IMR-90 (cell line): ENCODE results near the gene S100A1. TPM values are rescaled to one million over a fixed set of nuclear protein-coding genes. Genes with fewer than 3 reads are reported as not detected.

Experiments
- ATAC-seq: fragments of 200-7000 bp; cut with Tn5 transposase; 2 replicates; pipeline ENCODE4 v1.9.1; 2020; ENCODE audit warnings: low read depth, mild to moderate bottlenecking, moderate library complexity
- BruUV-seq: library from RNA; stranded (reverse); fragments of 400-500 nt; replicated peaks from 2 replicates; lab custom pipeline; 2021; lab: Mats Ljungman, UMichigan
- CTCF ChIA-PET: fragments of 300-600 bp; formaldehyde crosslinking; extraction: SDS; loops from one replicate; lab custom pipeline; 2021; ENCODE audit warnings: antibody characterized with exemption; lab: Yijun Ruan, JAX
- POLR2A ChIA-PET: fragments of 300-600 bp; sonication (Branson Sonifier 250); formaldehyde crosslinking; loops from one replicate; lab custom pipeline; 2022; ENCODE audit warnings: antibody characterized with exemption; ENCODE audit not compliant: unreplicated experiment; lab: Charles Lee
- DNase-seq: peaks from one replicate; pipeline ENCODE4 v3.0.0; 2013
- H2AFZ ChIP-seq: replicated peaks from 2 replicates; pipeline ENCODE3; 2013; ENCODE audit warnings: low read length, mild to moderate bottlenecking; ENCODE audit not compliant: poor library complexity
- H2AK5ac ChIP-seq: 2 replicates; pipeline ENCODE4 v1.6.1; 2013; ENCODE audit warnings: low read depth, low read length, inconsistent platforms
- H2AK9ac ChIP-seq: replicated peaks from 2 replicates; pipeline ENCODE3; 2013; ENCODE audit warnings: mild to moderate bottlenecking, low read depth, low read length, moderate library complexity; ENCODE audit not compliant: poor library complexity
- H2BK120ac ChIP-seq: 2 replicates; pipeline ENCODE4 v1.6.1; 2013; ENCODE audit warnings: low read depth, low read length, inconsistent platforms
- H2BK15ac ChIP-seq: 3 replicates; pipeline ENCODE4 v1.6.1; 2013; ENCODE audit warnings: low read depth, low read length, inconsistent platforms
- H2BK20ac ChIP-seq: 2 replicates; pipeline ENCODE4 v1.6.1; 2013; ENCODE audit warnings: low read depth, mild to moderate bottlenecking, inconsistent platforms, low read length, moderate library complexity
- H2BK5ac ChIP-seq: 2 replicates; pipeline ENCODE4 v1.6.1; 2013; ENCODE audit warnings: mild to moderate bottlenecking, low read depth, low read length, inconsistent platforms; ENCODE audit not compliant: poor library complexity, severe bottlenecking
- H3K14ac ChIP-seq: replicated peaks from 2 replicates; pipeline ENCODE4 v1.6.1; 2013; ENCODE audit warnings: low read depth, low read length, inconsistent platforms
- H3K18ac ChIP-seq: 2 replicates; pipeline ENCODE4 v1.6.1; 2013; ENCODE audit warnings: low read depth, low read length, control low read depth
- H3K23ac ChIP-seq: 2 replicates; pipeline ENCODE4 v1.6.1; 2013; ENCODE audit warnings: low read depth, low read length, inconsistent platforms
- H3K27ac ChIP-seq: 2 replicates; pipeline ENCODE4 v1.5.1; 2013; ENCODE audit warnings: mild to moderate bottlenecking, control low read depth, low read length; ENCODE audit not compliant: insufficient read depth
- H3K27me3 ChIP-seq: 2 replicates; pipeline ENCODE4 v1.6.1; 2013; ENCODE audit warnings: low read length; ENCODE audit not compliant: control insufficient read depth, insufficient read depth
- H3K36me3 ChIP-seq: 2 replicates; pipeline ENCODE4 v1.6.1; 2013; ENCODE audit warnings: low read length, mixed read lengths; ENCODE audit not compliant: control insufficient read depth, insufficient read depth
- H3K4ac ChIP-seq: 2 replicates; pipeline ENCODE4 v1.6.1; 2013; ENCODE audit warnings: low read depth, low read length, inconsistent platforms
- H3K4me1 ChIP-seq: 2 replicates; pipeline ENCODE4 v1.6.1; 2013; ENCODE audit warnings: low read length, mixed read lengths; ENCODE audit not compliant: control insufficient read depth, insufficient read depth
- H3K4me2 ChIP-seq: 2 replicates; pipeline ENCODE4 v1.6.1; 2013; ENCODE audit warnings: low read depth, mild to moderate bottlenecking, control low read depth, low read length, moderate library complexity
- H3K4me3 ChIP-seq: 2 replicates; pipeline ENCODE4 v1.5.1; 2013; ENCODE audit warnings: low read depth, mild to moderate bottlenecking, control low read depth, low read length, moderate library complexity; ENCODE audit not compliant: insufficient read depth
- H3K56ac ChIP-seq: 2 replicates; pipeline ENCODE4 v1.6.1; 2013; ENCODE audit warnings: low read length, inconsistent platforms; ENCODE audit not compliant: insufficient read depth; ENCODE audit errors: extremely low read depth
- H3K79me1 ChIP-seq, 2 experiments: 2 replicates each; pipeline ENCODE4 v1.6.1; 2013; ENCODE audit warnings: low read length in 2 of 2, inconsistent platforms in 1 of 2, low read depth in 1 of 2
- H3K9ac ChIP-seq: 2 replicates; pipeline ENCODE4 v1.6.1; 2013; ENCODE audit warnings: low read depth, low read length, control low read depth
- H3K9me1 ChIP-seq: 2 replicates; pipeline ENCODE4 v1.6.1; 2013; ENCODE audit warnings: low read length, inconsistent platforms; ENCODE audit not compliant: insufficient read depth
- H3K9me3 ChIP-seq: 2 replicates; pipeline ENCODE4 v1.6.1; 2013; ENCODE audit warnings: low read length; ENCODE audit not compliant: control insufficient read depth, insufficient read depth
- H4K20me1 ChIP-seq: 2 replicates; pipeline ENCODE4 v1.6.1; 2013; ENCODE audit warnings: low read length, inconsistent platforms; ENCODE audit not compliant: insufficient read depth
- H4K5ac ChIP-seq: 2 replicates; pipeline ENCODE4 v1.6.1; 2013; ENCODE audit warnings: mild to moderate bottlenecking, low read depth, low read length, control low read depth
- H4K8ac ChIP-seq, 2 experiments: 2 replicates each; pipeline ENCODE4 v1.6.1; 2013; ENCODE audit warnings: low read depth in 2 of 2, low read length in 2 of 2, control low read depth in 1 of 2, inconsistent platforms in 1 of 2
- H4K91ac ChIP-seq: 2 replicates; pipeline ENCODE4 v1.6.1; 2013; ENCODE audit warnings: low read depth, low read length, inconsistent platforms; ENCODE audit not compliant: insufficient read depth
- BHLHE40 ChIP-seq: fragments of 150-350 bp; IDR thresholded peaks from 2 replicates; pipeline ENCODE4 v1.6.1; 2016; ENCODE audit warnings: mild to moderate bottlenecking, low read depth, low read length
- CEBPB ChIP-seq: IDR thresholded peaks from 2 replicates; pipeline ENCODE4 v1.6.1; 2012; ENCODE audit warnings: low read depth, low read length, improper control_type of control experiment
- CHD1 ChIP-seq: IDR thresholded peaks from 2 replicates; pipeline ENCODE4 v1.6.1; 2012; ENCODE audit warnings: low read depth, low read length, improper control_type of control experiment
- FOS ChIP-seq: fragments of 150-350 bp; IDR thresholded peaks from 2 replicates; pipeline ENCODE4 v1.6.1; 2016; ENCODE audit warnings: low read depth, low read length
- MAFK ChIP-seq: IDR thresholded peaks from 2 replicates; pipeline ENCODE4 v1.6.1; 2012; ENCODE audit warnings: low read depth, low read length, improper control_type of control experiment
- MAZ ChIP-seq: IDR thresholded peaks from 2 replicates; pipeline ENCODE4 v1.6.1; 2012; ENCODE audit warnings: low read depth, mild to moderate bottlenecking, low read length, improper control_type of control experiment, moderate library complexity, borderline replicate concordance
- MXI1 ChIP-seq: IDR thresholded peaks from 2 replicates; pipeline ENCODE4 v1.6.1; 2012; ENCODE audit warnings: low read depth, mild to moderate bottlenecking, low read length, moderate library complexity, borderline replicate concordance
- NFE2L2 ChIP-seq: fragments of 150-350 bp; IDR thresholded peaks from 2 replicates; pipeline ENCODE4 v1.6.1; 2016; ENCODE audit warnings: low read depth, mild to moderate bottlenecking, low read length
- POLR2A ChIP-seq: IDR thresholded peaks from 2 replicates; pipeline ENCODE4 v1.6.1; 2012; ENCODE audit warnings: mild to moderate bottlenecking, low read depth, low read length
- RAD21 ChIP-seq: IDR thresholded peaks from 2 replicates; pipeline ENCODE4 v1.6.1; 2012; ENCODE audit warnings: low read length, improper control_type of control experiment
- RCOR1 ChIP-seq: IDR thresholded peaks from 2 replicates; pipeline ENCODE4 v1.6.1; 2012; ENCODE audit warnings: mild to moderate bottlenecking, low read length, improper control_type of control experiment; ENCODE audit not compliant: insufficient replicate concordance
- RFX5 ChIP-seq: IDR thresholded peaks from 2 replicates; pipeline ENCODE4 v1.8.0; 2012; ENCODE audit warnings: low read depth, mild to moderate bottlenecking, low read length, moderate library complexity
- SMC3 ChIP-seq: fragments of 150-350 bp; IDR thresholded peaks from 2 replicates; pipeline ENCODE4 v1.6.1; 2016; ENCODE audit warnings: low read depth, mild to moderate bottlenecking, antibody characterized with exemption, low read length, moderate library complexity
- WGBS, 2 experiments: methylation state at CpG; one replicate each; pipeline versions ENCODE4 v1.1.5 to v1.1.7; 2013; ENCODE audit warnings: missing lambda C conversion rate in 2 of 2; ENCODE audit not compliant: insufficient read length in 1 of 2; ENCODE audit errors: extremely low coverage in 2 of 2; 5-methylcytosine and 5-hydroxymethylcytosine counted together
- dilution Hi-C: fragments of 300-500 bp; cut with HindIII; formaldehyde crosslinking; loops from one replicate; pipeline ENCODE4 v1.14.3; 2018; ENCODE audit warnings: low sequenced_read_pairs; ENCODE audit not compliant: unreplicated experiment
- in situ Hi-C: fragments of 300-500 bp; cut with MboI; formaldehyde crosslinking; loops from 3 replicates; pipeline ENCODE4 v1.14.3; 2019; ENCODE audit warnings: low sequenced_read_pairs, inconsistent platforms, mixed read lengths
- intact Hi-C: fragments of 100-400 bp; cut with micrococcal nuclease; formaldehyde crosslinking; loops from 2 replicates; pipeline ENCODE4 v1.10.0; 2022
- polyA plus RNA-seq, 3 experiments: library from polyadenylated mRNA; depleted of rRNA; stranded (reverse); fragments of >200 nt; gene quantifications; 2 replicates each; pipeline ENCODE4 v1.2.3, GENCODE V29; 2012; ENCODE audit warnings: low replicate concordance in 1 of 3
- total RNA-seq: library from RNA; depleted of rRNA; stranded (reverse); fragments of >200 nt; gene quantifications from 2 replicates; pipeline ENCODE4 v1.2.3, GENCODE V29; 2012
- TF ChIP-seq, protein P1 (sequence below): fragments of 150-350 bp; IDR thresholded peaks from 2 replicates; pipeline ENCODE4 v1.6.1; 2016; ENCODE audit warnings: low read depth, mild to moderate bottlenecking, low read length, moderate library complexity, borderline replicate concordance
- TF ChIP-seq, protein P2 (sequence below): conservative IDR thresholded peaks from 2 replicates; pipeline ENCODE4 v1.5.1; 2012; ENCODE audit warnings: mild to moderate bottlenecking, low read depth, low read length, improper control_type of control experiment

The S100A1 gene
- total and polyA plus RNA-seq, 2 of the 4 experiments (the other 2 are of a cell fraction): 0.18 to 0.29 TPM

DNA sequence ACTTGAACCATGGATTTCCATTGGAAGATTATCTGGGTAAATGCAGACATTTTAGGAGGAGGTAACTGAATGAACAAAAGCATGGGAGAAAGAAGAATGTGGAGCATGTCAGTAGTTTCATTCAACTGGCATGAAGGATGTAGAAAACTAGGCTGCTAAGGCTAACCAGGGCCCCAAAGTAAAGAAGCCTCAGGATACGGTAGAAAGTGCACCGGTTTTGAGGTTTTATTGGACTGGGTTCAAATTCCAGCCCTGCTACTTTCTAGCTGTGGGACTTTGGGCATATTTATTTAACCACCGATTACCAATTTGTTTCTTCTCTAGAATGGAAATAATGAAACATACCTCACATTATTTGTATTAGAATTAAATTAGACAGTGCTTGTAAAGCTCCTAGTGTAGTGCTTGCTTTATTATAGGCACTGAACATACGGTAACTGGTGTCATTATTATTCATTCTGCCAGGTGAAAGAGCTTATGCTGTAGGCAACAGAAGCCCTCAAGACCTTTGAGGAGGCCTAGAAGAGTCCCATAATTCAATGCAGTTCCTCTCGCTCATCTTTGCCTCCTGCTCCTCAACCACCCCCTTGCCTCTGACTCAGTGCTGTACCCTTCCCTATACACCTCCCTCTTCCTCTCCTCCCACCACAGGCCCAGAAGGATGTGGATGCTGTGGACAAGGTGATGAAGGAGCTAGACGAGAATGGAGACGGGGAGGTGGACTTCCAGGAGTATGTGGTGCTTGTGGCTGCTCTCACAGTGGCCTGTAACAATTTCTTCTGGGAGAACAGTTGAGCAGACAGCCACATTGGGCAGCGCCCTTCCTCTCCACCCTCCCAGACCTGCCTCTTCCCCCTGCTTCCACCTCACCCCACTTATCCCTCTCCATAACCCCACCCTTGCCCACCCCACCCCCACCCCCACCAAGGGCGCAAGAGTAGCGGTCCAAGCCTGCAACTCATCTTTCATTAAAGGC lies 3.1 kb downstream of the S100A1 start:
- no peak for DNase-seq
- H4K91ac ChIP-seq: no peak overlapping the region
- H4K5ac ChIP-seq: no peak overlapping the region
- peak overlapping the region; percentile 55 for H3K4ac ChIP-seq
- H3K23ac ChIP-seq: no peak overlapping the region
- intact Hi-C loops (no loop called here), dilution Hi-C loops (no loop called here), in situ Hi-C loops (no loop called here)
- peak overlapping the region; percentile 67 for H2AK9ac ChIP-seq
- POLR2A ChIA-PET: interaction anchor here (0.6 kb wide), 1 partner anchor 9 kb away, joined by 3 read pairs; no protein-coding TSS in a partner anchor
- H3K27ac ChIP-seq: no peak overlapping the region
- no TSS peak for BruUV-seq
- H4K8ac ChIP-seq: no peak overlapping the region; a peak in 1 of 4 replicates
- H4K20me1 ChIP-seq: peaks cover 20% of the 10 kb centered on the region; the same call in 1 of the 2 replicates
- H3K36me3 ChIP-seq: peaks cover 6% of the 10 kb centered on the region
- H3K9me3 ChIP-seq: no peaks in the 10 kb centered on the region
- H2BK5ac ChIP-seq: peak overlapping the region; percentile 7
- H3K79me1 ChIP-seq: peaks cover 12 to 24% of the 10 kb centered on the region in 2 experiments
- peaks cover 9% of the 10 kb centered on the region for H3K4me1 ChIP-seq
- no peak overlapping the region for H3K4me3 ChIP-seq
- H3K27me3 ChIP-seq: no peaks in the 10 kb centered on the region
- H3K4me2 ChIP-seq: no peak overlapping the region
- peaks cover 12% of the 10 kb centered on the region for H3K9me1 ChIP-seq
- CTCF ChIA-PET: interaction anchor here (1.2 kb wide), 1 partner anchor 59 kb away, joined by 3 read pairs; no protein-coding TSS in a partner anchor
- 0 out of 3 replicates have a peak overlapping the region, but pooled peaks have one; percentile 52 for H2BK15ac ChIP-seq
- H3K18ac ChIP-seq: no peak overlapping the region; the same call in 1 of the 2 replicates
- H2BK120ac ChIP-seq: no peak overlapping the region
- no peak overlapping the region for H2BK20ac ChIP-seq
- peak overlapping the region; percentile 40 for H2AK5ac ChIP-seq
- ATAC-seq: no peak
- no CpG with 5 or more reads among the region's 10 CpGs for whole genome bisulfite sequencing, 2 experiments
- H3K14ac ChIP-seq: no peak overlapping the region; the same call in 1 of the 2 replicates
- no peak overlapping the region for H2AFZ ChIP-seq
- H3K9ac ChIP-seq: no peak overlapping the region
- H3K56ac ChIP-seq: no peak overlapping the region
- TF ChIP-seq, protein P1, sequence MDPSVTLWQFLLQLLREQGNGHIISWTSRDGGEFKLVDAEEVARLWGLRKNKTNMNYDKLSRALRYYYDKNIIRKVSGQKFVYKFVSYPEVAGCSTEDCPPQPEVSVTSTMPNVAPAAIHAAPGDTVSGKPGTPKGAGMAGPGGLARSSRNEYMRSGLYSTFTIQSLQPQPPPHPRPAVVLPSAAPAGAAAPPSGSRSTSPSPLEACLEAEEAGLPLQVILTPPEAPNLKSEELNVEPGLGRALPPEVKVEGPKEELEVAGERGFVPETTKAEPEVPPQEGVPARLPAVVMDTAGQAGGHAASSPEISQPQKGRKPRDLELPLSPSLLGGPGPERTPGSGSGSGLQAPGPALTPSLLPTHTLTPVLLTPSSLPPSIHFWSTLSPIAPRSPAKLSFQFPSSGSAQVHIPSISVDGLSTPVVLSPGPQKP: no peak
- TF ChIP-seq MXI1: no peak
- TF ChIP-seq NFE2L2: no peak
- no peak for TF ChIP-seq MAFK
- no peak for TF ChIP-seq CEBPB
- TF ChIP-seq RAD21: no peak
- no peak for TF ChIP-seq MAZ
- no peak for TF ChIP-seq RCOR1
- no peak for TF ChIP-seq POLR2A
- TF ChIP-seq RFX5: no peak
- TF ChIP-seq, protein P2, sequence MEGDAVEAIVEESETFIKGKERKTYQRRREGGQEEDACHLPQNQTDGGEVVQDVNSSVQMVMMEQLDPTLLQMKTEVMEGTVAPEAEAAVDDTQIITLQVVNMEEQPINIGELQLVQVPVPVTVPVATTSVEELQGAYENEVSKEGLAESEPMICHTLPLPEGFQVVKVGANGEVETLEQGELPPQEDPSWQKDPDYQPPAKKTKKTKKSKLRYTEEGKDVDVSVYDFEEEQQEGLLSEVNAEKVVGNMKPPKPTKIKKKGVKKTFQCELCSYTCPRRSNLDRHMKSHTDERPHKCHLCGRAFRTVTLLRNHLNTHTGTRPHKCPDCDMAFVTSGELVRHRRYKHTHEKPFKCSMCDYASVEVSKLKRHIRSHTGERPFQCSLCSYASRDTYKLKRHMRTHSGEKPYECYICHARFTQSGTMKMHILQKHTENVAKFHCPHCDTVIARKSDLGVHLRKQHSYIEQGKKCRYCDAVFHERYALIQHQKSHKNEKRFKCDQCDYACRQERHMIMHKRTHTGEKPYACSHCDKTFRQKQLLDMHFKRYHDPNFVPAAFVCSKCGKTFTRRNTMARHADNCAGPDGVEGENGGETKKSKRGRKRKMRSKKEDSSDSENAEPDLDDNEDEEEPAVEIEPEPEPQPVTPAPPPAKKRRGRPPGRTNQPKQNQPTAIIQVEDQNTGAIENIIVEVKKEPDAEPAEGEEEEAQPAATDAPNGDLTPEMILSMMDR: no peak
- no peak for TF ChIP-seq CHD1
- no peak for TF ChIP-seq BHLHE40
- no peak for TF ChIP-seq SMC3
- no peak for TF ChIP-seq FOS
